Measurements from ENCODE around the gene LIG1.

The LIG1 gene

GRCh38 chr19:48196933-48197665 is 27.0 kb upstream of the LIG1 start:
- Histone ChIP-seq H3K27ac (no peak overlapping the region), H3K4me2 (no peak overlapping the region), H2AFZ (ENCODE audit: low read depth) (no peak overlapping the region), H3K79me2 (ENCODE audit: insufficient read depth, low read depth) (no peaks in the 10 kb centered on the region), H3K4me1 (ENCODE audit: low read depth, poor library complexity, severe bottlenecking) (no peaks in the 10 kb centered on the region), H3K9ac (no peak overlapping the region), H3K36me3 (ENCODE audit: insufficient read depth) (no peaks in the 10 kb centered on the region), H3K27me3 (ENCODE audit: insufficient read depth, low read depth) (no peaks in the 10 kb centered on the region), H3K4me3 (IDR thresholded peaks at IDR 0.05; ENCODE audit: insufficient read depth, low read depth, low read length) (no peak overlapping the region), H4K20me1 (ENCODE audit: insufficient read depth) (no peaks in the 10 kb centered on the region)
- no peak for TF ChIP-seq CTCF (conservative IDR thresholded peaks at IDR 0.05; ENCODE audit: low read depth, low read length)

- H3K4me2 ChIP-seq, result no peak overlapping the region
- no peak overlapping the region for H2AFZ ChIP-seq (ENCODE audit: low read depth)
- H3K36me3 ChIP-seq (ENCODE audit: insufficient read depth), result no peaks in the 10 kb centered on the region
- no peak overlapping the region for H3K4me3 ChIP-seq (IDR thresholded peaks at IDR 0.05; ENCODE audit: insufficient read depth, low read depth, low read length)
- H3K79me2 ChIP-seq (ENCODE audit: insufficient read depth, low read depth), result no peaks in the 10 kb centered on the region
- H3K27ac ChIP-seq, result no peak overlapping the region
- H3K9ac ChIP-seq, result no peak overlapping the region
- TF ChIP-seq CTCF (conservative IDR thresholded peaks at IDR 0.05; ENCODE audit: low read depth, low read length), result no peak
- H3K4me1 ChIP-seq (ENCODE audit: low read depth, poor library complexity, severe bottlenecking), result no peaks in the 10 kb centered on the region
- H3K27me3 ChIP-seq (ENCODE audit: insufficient read depth, low read depth), result no peaks in the 10 kb centered on the region
- no peaks in the 10 kb centered on the region for H4K20me1 ChIP-seq (ENCODE audit: insufficient read depth)
These were observed 26.2 kb upstream of the LIG1 start for GRCh38 chr19:48196321-48196763.

GRCh38 chr19:48194844-48195830 is 25.0 kb upstream of the LIG1 start:
- H3K36me3 ChIP-seq (ENCODE audit: insufficient read depth), result no peaks in the 10 kb centered on the region
- no peaks in the 10 kb centered on the region for H3K4me1 ChIP-seq (ENCODE audit: low read depth, poor library complexity, severe bottlenecking)
- H4K20me1 ChIP-seq (ENCODE audit: insufficient read depth), result no peaks in the 10 kb centered on the region
- H2AFZ ChIP-seq (ENCODE audit: low read depth), result no peak overlapping the region
- no peaks in the 10 kb centered on the region for H3K27me3 ChIP-seq (ENCODE audit: insufficient read depth, low read depth)
- H3K4me3 ChIP-seq (IDR thresholded peaks at IDR 0.05; ENCODE audit: insufficient read depth, low read depth, low read length), result no peak overlapping the region
- no peak overlapping the region for H3K4me2 ChIP-seq
- no peak overlapping the region for H3K27ac ChIP-seq
- H3K79me2 ChIP-seq (ENCODE audit: insufficient read depth, low read depth), result no peaks in the 10 kb centered on the region
- no peak overlapping the region for H3K9ac ChIP-seq
- no peak for TF ChIP-seq CTCF (conservative IDR thresholded peaks at IDR 0.05; ENCODE audit: low read depth, low read length)

- Histone ChIP-seq H4K20me1 (ENCODE audit: insufficient read depth) (no peaks in the 10 kb centered on the region), H3K27ac (no peak overlapping the region), H3K4me2 (no peak overlapping the region), H2AFZ (ENCODE audit: low read depth) (no peak overlapping the region), H3K79me2 (ENCODE audit: insufficient read depth, low read depth) (no peaks in the 10 kb centered on the region), H3K9ac (no peak overlapping the region), H3K36me3 (ENCODE audit: insufficient read depth) (no peaks in the 10 kb centered on the region), H3K27me3 (ENCODE audit: insufficient read depth, low read depth) (no peaks in the 10 kb centered on the region), H3K4me1 (ENCODE audit: low read depth, poor library complexity, severe bottlenecking) (no peaks in the 10 kb centered on the region), H3K4me3 (IDR thresholded peaks at IDR 0.05; ENCODE audit: insufficient read depth, low read depth, low read length) (no peak overlapping the region)
- no peak for TF ChIP-seq CTCF (conservative IDR thresholded peaks at IDR 0.05; ENCODE audit: low read depth, low read length)
These were observed 24.1 kb upstream of the LIG1 start for GRCh38 chr19:48194041-48194843.
